Measurements from ENCODE around the gene RIPK1.

RIPK1 gene

GRCh38 chr6:3085074-3085473 lies 16.8 kb downstream of the RIPK1 start:
- no peak for ATAC-seq

GRCh38 chr6:3086282-3086946 lies 18.1 kb downstream of the RIPK1 start:
- no peak for ATAC-seq

- no peak for ATAC-seq
These were observed 20.2 kb downstream of the RIPK1 start for GRCh38 chr6:3088446-3088845.

- ATAC-seq, result no peak
These were observed 20.7 kb downstream of the RIPK1 start for GRCh38 chr6:3088968-3089367.

GRCh38 chr6:3090013-3090412 lies 21.7 kb downstream of the RIPK1 start:
- no peak for ATAC-seq

GRCh38 chr6:3094815-3095214 lies 26.5 kb downstream of the RIPK1 start:
- no peak for ATAC-seq

GRCh38 chr6:3102875-3103274 lies 34.6 kb downstream of the RIPK1 start:
- ATAC-seq, result peak in 1 of 2 donors; percentile 56

GRCh38 chr6:3108746-3109414 lies 40.6 kb downstream of the RIPK1 start:
- ATAC-seq, result no peak

GRCh38 chr6:3109761-3110160 lies 41.5 kb downstream of the RIPK1 start:
- no peak for ATAC-seq

GRCh38 chr6:3114377-3114776 lies 46.1 kb downstream of the RIPK1 start:
- ATAC-seq, result no peak

- ATAC-seq, result no peak
These were observed 49.6 kb downstream of the RIPK1 start for GRCh38 chr6:3117912-3118352.

GRCh38 chr6:3118353-3119039 lies 50.2 kb downstream of the RIPK1 start, which contains the start of gene BPHL:
Gene BPHL (plus strand): TSS chr6:3118711. CDS start chr6:3118741, 30 bp downstream.
- peak; percentile 89 to 92 for ATAC-seq

- ATAC-seq, result peak; percentile 21 to 25
These were observed 50.9 kb downstream of the RIPK1 start for GRCh38 chr6:3119040-3119723.

GRCh38 chr6:3120765-3121089 lies 52.4 kb downstream of the RIPK1 start:
- ATAC-seq, result no peak

- ATAC-seq, result no peak
These were observed 54.5 kb downstream of the RIPK1 start for GRCh38 chr6:3122823-3123182.

GRCh38 chr6:3124667-3125066 lies 56.4 kb downstream of the RIPK1 start:
- ATAC-seq, result no peak

- no peak for ATAC-seq
These were observed 57.5 kb downstream of the RIPK1 start for GRCh38 chr6:3125815-3126214.

- ATAC-seq, result no peak
These were observed 60.2 kb downstream of the RIPK1 start for GRCh38 chr6:3128356-3129108.

GRCh38 chr6:3131695-3132094 lies 63.4 kb downstream of the RIPK1 start:
- no peak for ATAC-seq

- ATAC-seq, result no peak
These were observed 65.2 kb downstream of the RIPK1 start for GRCh38 chr6:3133515-3133914.

GRCh38 chr6:3135668-3136291 lies 67.5 kb downstream of the RIPK1 start:
- ATAC-seq, result no peak

All from activated CD4-positive, CD25-positive, alpha-beta regulatory T cell treated with anti-CD3 and anti-CD28 coated beads, Interleukin-2, amount 50 U/mL, for 24 hours (primary cell).